HL-60 (cell line): ENCODE measurements around the gene UBE2M.

Experiments used
- DNase-seq, 2 experiments: peaks; one replicate each; pipeline ENCODE4 v3.0.0-alpha.2; 2010 to 2020; ENCODE audit warnings: low read depth in 1 of 2, low spot score in 1 of 2
- H3K27ac ChIP-seq: fragments of 250-450 bp; sonication (Bioruptor Pico); replicated peaks from 2 replicates; pipeline ENCODE4 v1.5.1; 2020; ENCODE audit warnings: mild to moderate bottlenecking, moderate library complexity
- H3K27me3 ChIP-seq: fragments of 250-450 bp; sonication (Bioruptor Pico); 2 replicates; pipeline ENCODE4 v1.5.1; 2021; ENCODE audit warnings: mild to moderate bottlenecking, moderate library complexity; ENCODE audit not compliant: insufficient read depth, poor library complexity, severe bottlenecking
- H3K4me3 ChIP-seq: replicated peaks from 2 replicates; pipeline ENCODE4 v1.5.1; 2011; ENCODE audit warnings: mild to moderate bottlenecking, control low read depth, low read length; ENCODE audit not compliant: insufficient read depth
- CTCF ChIP-seq: IDR thresholded peaks from one replicate; pipeline ENCODE4 v1.5.1; 2011; ENCODE audit warnings: low read length, control low read depth, inconsistent platforms; ENCODE audit not compliant: insufficient read depth
- GABPA ChIP-seq: IDR thresholded peaks from 2 replicates; pipeline ENCODE4 v1.6.1; 2012; ENCODE audit warnings: low read depth
- POLR2AphosphoS5 ChIP-seq: IDR thresholded peaks from 2 replicates; pipeline ENCODE4 v1.6.1; 2012; ENCODE audit warnings: low read depth
- REST ChIP-seq: IDR thresholded peaks from 2 replicates; pipeline ENCODE4 v1.6.1; 2012; ENCODE audit warnings: low read depth; ENCODE audit not compliant: insufficient replicate concordance
- SPI1 ChIP-seq: IDR thresholded peaks from 2 replicates; pipeline ENCODE4 v1.6.1; 2012; ENCODE audit warnings: low read depth, mild to moderate bottlenecking, borderline replicate concordance

Gene UBE2M

GRCh38 chr19:58555369-58555885 is 3.0 kb downstream of the UBE2M start:
- Histone ChIP-seq H3K4me3 (peak overlapping the region; percentile 74), H3K27me3 (no peaks in the 10 kb centered on the region), H3K27ac (peak overlapping the region; percentile 75)
- TF ChIP-seq REST = no peak
- TF ChIP-seq GABPA = no peak
- DNase-seq = no peak

- Histone ChIP-seq H3K27me3 (no peaks in the 10 kb centered on the region), H3K27ac (peak within 1 kb of the TSS; percentile 90), H3K4me3 (peak within 1 kb of the TSS; percentile 74)
- peak; percentile 92 to 98 for DNase-seq
- TF ChIP-seq REST = no peak
- no peak for TF ChIP-seq CTCF
- TF ChIP-seq SPI1 = no peak
- peak; percentile 96 for TF ChIP-seq POLR2AphosphoS5
- peak; percentile 98 for TF ChIP-seq GABPA
Measured at GRCh38 chr19:58554494-58555368, 3.7 kb downstream of the UBE2M start, which contains the start of gene CHMP2A. Gene CHMP2A, minus strand, starts transcription at chr19:58555105. Its CDS starts 893 bp downstream, at chr19:58554212.

- TF ChIP-seq GABPA (no peak), SPI1 (no peak), CTCF (no peak), POLR2AphosphoS5 (no peak), REST (no peak)
Measured at GRCh38 chr19:58553799-58554493, 4.5 kb downstream of the UBE2M start.

More at GRCh38 chr19:58553799-58554493, 4.5 kb downstream of the UBE2M start:
- peak overlapping the region; percentile 75 for H3K27ac ChIP-seq
- H3K4me3 ChIP-seq = peak overlapping the region; percentile 74
- H3K27me3 ChIP-seq = no peaks in the 10 kb centered on the region
- peak in 1 of 2 experiments; percentile 39 for DNase-seq
